ENCODE measurements around the gene TNFRSF1B.

The TNFRSF1B gene

DNA sequence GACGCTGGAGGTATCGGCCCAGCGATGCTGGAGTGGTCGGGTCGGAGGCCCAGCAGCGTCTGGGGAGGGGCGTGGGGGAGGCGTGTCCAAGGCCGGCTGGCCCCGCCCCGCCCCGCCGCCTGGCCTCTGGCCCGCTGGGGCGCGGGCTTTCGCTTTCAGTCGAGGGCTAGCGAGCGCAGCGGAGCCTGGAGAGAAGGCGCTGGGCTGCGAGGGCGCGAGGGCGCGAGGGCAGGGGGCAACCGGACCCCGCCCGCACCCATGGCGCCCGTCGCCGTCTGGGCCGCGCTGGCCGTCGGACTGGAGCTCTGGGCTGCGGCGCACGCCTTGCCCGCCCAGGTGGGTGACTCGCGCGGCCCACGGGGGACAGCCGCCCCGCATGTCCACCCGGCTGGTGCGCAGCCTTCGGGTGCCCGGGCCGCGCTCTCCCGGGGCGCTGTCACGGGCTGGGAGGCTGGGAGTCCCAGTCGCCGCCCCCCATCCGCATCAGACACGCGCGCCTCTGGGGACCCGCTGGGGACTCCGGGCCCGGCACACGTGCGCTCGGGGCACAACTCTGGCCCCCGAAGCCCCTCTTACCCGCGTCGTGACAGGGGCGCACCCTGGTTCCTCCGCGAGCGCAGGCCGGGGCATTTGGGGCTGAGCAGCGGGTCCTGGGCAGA lies at the start of gene TNFRSF1B:
Gene TNFRSF1B (plus strand): TSS at position 158 of the 659 bp plus-strand sequence. CDS start 101 bp downstream, at position 259.
- TF ChIP-seq, protein P1, sequence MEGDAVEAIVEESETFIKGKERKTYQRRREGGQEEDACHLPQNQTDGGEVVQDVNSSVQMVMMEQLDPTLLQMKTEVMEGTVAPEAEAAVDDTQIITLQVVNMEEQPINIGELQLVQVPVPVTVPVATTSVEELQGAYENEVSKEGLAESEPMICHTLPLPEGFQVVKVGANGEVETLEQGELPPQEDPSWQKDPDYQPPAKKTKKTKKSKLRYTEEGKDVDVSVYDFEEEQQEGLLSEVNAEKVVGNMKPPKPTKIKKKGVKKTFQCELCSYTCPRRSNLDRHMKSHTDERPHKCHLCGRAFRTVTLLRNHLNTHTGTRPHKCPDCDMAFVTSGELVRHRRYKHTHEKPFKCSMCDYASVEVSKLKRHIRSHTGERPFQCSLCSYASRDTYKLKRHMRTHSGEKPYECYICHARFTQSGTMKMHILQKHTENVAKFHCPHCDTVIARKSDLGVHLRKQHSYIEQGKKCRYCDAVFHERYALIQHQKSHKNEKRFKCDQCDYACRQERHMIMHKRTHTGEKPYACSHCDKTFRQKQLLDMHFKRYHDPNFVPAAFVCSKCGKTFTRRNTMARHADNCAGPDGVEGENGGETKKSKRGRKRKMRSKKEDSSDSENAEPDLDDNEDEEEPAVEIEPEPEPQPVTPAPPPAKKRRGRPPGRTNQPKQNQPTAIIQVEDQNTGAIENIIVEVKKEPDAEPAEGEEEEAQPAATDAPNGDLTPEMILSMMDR (IDR thresholded peaks at IDR 0.05) = no peak

DNA sequence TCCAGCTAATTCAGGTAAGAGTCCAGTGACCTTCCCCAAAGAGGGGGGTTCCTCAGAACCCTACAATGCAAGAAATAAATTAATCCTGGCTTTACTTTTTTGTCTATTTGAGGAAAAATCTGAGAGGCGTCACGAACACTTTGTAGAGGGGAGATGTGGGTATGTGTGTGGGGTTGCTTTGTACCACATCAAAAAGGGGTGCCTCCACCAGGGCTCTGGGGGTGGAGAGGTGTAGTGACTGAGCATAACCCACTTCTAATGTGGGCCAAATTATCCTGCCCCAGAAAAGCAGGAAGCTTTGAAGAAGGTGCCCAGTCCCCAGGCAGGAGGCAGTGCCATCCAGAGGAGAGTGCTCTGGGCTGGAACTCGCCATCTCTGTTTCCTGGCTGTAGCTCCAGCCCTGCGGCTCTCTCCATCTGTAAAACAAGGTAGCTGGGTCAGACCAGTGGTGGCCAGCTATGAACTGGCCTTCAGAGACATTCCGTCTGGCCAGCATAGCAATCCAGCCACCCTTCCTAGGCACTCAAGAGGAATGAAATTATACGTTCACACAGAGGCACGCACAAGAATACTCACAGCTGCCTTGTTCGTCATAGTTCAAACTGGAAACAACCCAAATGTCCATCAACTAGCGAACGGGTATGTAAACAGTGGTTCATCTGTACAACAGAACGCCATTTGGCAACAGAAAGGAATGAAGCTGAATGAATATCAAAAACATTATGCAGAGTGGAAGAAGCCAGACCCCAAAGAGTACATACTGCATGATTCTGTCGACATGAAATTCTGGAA lies 45.4 kb upstream of the TNFRSF1B start:
- TF ChIP-seq, protein P1 (IDR thresholded peaks at IDR 0.05) = no peak

DNA sequence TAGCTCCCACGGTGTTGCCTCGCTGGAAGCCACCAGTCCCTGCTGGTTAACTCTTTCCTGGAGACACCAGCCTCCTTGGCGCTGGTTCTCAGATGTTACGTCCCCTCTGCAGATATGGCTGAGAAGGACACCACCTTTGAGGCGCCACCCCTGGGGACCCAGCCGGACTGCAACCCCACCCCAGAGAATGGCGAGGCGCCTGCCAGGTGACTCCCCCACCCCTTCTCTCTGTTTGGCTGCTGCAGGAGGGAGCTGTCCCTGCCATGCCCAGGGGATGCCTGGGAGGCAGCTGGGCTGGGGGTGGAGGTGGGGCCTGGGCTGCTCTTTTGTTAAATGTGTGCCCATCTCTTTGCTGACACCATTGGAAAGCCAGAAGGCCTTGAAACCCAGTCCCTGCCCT lies 43.6 kb upstream of the TNFRSF1B start:
- TF ChIP-seq, protein P1 (IDR thresholded peaks at IDR 0.05) = no peak

DNA sequence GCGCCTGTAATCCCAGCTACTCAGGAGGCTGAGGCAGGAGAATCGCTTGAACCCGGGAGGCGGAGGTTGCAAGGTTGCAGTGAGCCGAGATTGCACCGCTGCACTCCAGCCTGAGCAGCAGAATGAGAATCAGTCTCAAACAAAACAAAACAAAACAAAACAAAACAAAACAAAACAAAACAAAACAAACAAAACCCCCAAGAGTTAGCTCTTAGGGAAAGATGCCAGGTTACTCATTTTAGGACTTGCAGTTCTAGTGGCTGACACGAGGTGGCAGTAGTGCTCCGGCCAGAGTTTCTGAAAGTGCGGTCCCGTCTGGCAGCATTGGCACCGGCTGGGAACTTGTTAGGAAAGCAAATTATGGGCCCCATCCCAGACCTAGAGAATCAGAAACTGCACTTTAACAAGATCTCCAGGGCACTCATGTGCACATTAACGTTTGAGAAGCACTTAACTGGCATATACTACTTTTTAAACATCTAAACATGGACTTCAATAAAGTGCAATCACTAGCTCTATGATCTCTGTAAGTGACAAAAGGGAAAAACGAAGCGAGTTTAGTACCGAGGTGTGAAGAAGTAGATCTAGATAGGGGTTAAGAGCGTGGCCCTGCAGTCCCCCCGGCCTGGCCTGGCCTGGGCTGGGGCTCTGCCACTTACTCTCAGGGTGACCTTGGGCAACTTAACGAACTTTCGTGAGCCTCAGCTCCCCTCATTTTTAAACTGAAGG lies 41.9 kb upstream of the TNFRSF1B start:
- TF ChIP-seq, protein P1 (IDR thresholded peaks at IDR 0.05) = peak; percentile 97

DNA sequence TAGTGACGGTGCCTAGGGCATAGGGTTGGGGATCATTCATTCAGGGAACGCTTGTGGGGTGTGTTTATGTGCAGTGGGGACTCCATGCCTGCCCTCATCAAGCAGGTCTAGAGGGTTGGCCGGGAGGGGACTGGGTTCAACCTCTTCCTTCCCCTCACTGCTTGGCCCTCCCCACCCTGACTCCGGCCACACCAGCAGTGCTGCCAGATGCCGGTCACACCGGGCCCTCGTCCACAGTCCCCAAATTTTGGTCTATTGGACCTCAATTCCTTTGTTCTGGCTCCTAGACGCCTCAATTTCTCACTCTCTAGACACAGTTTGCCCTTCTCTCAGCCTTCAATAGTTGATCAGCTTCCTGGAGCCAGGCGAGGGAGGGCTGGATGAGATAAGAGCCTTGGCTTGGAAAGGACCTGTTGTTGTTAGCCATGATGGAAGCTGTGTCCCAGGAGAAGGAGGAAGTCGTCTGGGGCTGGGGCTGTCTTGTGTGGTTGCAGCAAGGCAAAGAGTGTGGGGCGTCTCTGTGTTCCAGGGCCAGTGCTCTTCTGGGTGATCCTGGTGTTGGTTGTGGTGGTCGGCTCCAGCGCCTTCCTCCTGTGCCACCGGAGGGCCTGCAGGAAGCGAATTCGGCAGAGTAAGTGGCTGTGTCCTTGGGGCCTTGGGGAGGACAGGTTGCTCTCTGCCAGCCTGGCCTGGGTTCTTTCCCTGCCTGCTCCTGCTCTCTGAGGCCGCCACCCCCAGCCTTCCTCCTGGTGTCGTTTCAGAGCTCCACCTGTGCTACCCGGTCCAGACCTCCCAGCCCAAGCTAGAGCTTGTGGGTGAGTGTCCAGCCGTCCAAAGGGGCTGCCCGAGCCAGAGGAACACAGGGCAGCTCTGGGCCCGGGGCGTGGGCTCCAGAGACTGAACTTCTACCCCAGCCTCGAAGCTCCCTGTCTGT lies 41.1 kb upstream of the TNFRSF1B start:
- TF ChIP-seq, protein P1 (IDR thresholded peaks at IDR 0.05) = no peak

DNA sequence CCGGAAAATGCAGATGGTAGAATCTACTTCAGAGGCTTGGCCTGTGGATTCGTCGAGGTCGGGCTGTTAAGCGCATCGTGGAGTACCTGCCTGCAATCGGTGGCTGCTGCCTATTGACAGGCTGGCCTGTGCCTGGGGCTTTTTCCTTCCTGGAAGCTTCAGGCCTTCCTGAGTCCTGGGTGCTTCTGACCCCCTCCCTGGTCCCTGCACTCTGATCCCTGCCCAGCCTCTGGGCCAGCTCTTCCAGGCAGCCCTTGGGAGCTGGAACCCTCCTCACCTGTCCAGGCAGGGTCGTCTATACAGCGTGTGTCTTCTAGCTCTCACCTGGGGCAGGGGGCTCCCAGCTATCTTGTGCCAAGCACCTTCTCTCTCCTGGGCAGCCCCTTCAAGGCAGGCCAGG lies 40.0 kb upstream of the TNFRSF1B start:
- TF ChIP-seq, protein P1 (IDR thresholded peaks at IDR 0.05) = no peak
